ENCODE results near the gene RABGAP1L.

RABGAP1L gene

DNA sequence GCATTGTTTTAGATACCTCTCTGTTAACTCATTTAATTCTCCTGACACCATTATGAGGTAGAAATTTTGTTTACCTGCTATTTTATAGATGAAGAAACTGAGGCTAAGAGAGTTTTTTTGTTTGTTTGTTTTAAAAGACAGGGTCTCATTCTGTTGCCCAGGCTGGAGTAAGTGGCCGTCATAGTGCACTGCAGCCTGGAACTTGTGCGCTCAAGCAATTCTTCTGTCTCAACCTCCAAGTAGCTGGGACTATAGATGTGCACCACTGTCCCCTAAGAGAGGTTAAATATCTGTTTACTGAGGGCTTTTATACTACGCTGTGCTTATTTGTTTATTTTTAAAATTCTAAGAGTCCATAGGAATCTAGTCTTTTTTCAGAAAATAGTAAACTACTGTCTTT, 796.8 kb downstream of the RABGAP1L start:
- Histone ChIP-seq H3K36me3 (ENCODE audit: control insufficient read depth in 1 of 2, insufficient read depth in 2 of 2, low read length in 2 of 2) (no peaks in the 10 kb centered on the region), H3K27ac (ENCODE audit: low read depth, low read length) (no peak overlapping the region), H3K4me1 (ENCODE audit: control insufficient read depth in 1 of 2, insufficient read depth in 2 of 2, low read length in 2 of 2) (no peaks in the 10 kb centered on the region), H4K91ac (ENCODE audit: low read depth, low read length) (no peak overlapping the region), H3K79me1 (ENCODE audit: low read length) (peaks cover 2% of the 10 kb centered on the region), H3K14ac (ENCODE audit: low read length) (no peak overlapping the region), H2BK120ac (ENCODE audit: insufficient read depth, low read length, poor library complexity) (no peak overlapping the region), H3K4ac (ENCODE audit: low read depth, low read length) (no peak overlapping the region), H3K9me3 (ENCODE audit: insufficient read depth, low read depth, low read length) (no peaks in the 10 kb centered on the region), H4K12ac (ENCODE audit: low read depth, low read length) (no peak overlapping the region), H4K8ac (ENCODE audit: low read depth, low read length) (no peak overlapping the region), H3K79me2 (ENCODE audit: control insufficient read depth, insufficient read depth, low read length, poor library complexity) (no peaks in the 10 kb centered on the region), H3K4me3 (ENCODE audit: low read depth, low read length) (no peak overlapping the region), H3K4me2 (ENCODE audit: low read length) (no peak overlapping the region), H2AFZ (ENCODE audit: insufficient read depth, low read length, poor library complexity) (no peak overlapping the region), H3K27me3 (ENCODE audit: insufficient read depth, low read length) (no peaks in the 10 kb centered on the region), H3K18ac (ENCODE audit: low read length) (no peak overlapping the region), H3K23ac (ENCODE audit: low read length) (no peak overlapping the region), H2BK5ac (ENCODE audit: low read depth, low read length, poor library complexity) (no peak overlapping the region), H2BK12ac (ENCODE audit: low read length) (no peak overlapping the region), H2AK5ac (ENCODE audit: low read length) (no peak overlapping the region), H3K9ac (ENCODE audit: low read length) (no peak overlapping the region)
- no peak for DNase-seq
- no CpG with 5 or more reads among the region's 3 CpGs for WGBS (ENCODE audit: extremely low coverage, insufficient coverage, insufficient read length)

DNA sequence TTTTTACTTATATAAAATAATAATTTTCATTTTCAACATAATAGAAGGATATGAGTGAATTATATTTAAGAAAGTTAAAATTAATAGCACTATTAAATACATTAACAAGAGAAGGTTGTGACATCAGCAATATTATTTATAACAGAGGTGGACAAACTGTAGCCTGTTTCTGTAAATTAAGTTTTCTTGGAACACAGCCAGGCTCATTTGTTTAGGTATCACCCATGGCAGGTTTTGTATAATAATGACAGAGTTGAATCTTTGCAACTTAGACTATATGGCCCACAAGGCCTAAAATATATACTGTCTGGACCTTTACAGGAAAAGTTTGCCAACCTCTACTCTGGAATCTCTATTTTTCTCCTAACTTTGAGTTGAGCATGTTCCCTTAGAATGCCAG, 797.7 kb downstream of the RABGAP1L start:
- no peaks in the 10 kb centered on the region for H3K27me3 ChIP-seq (ENCODE audit: insufficient read depth, low read length)
- no peak overlapping the region for H3K23ac ChIP-seq (ENCODE audit: low read length)
- no peak overlapping the region for H4K91ac ChIP-seq (ENCODE audit: low read depth, low read length)
- H2AK5ac ChIP-seq (ENCODE audit: low read length): no peak overlapping the region
- no peaks in the 10 kb centered on the region for H3K79me2 ChIP-seq (ENCODE audit: control insufficient read depth, insufficient read depth, low read length, poor library complexity)
- H3K4me2 ChIP-seq (ENCODE audit: low read length): no peak overlapping the region
- H3K27ac ChIP-seq (ENCODE audit: low read depth, low read length): no peak overlapping the region
- no peak overlapping the region for H2AFZ ChIP-seq (ENCODE audit: insufficient read depth, low read length, poor library complexity)
- H2BK5ac ChIP-seq (ENCODE audit: low read depth, low read length, poor library complexity): no peak overlapping the region
- no peak overlapping the region for H4K8ac ChIP-seq (ENCODE audit: low read depth, low read length)
- no peak overlapping the region for H3K14ac ChIP-seq (ENCODE audit: low read length)
- no peak overlapping the region for H3K18ac ChIP-seq (ENCODE audit: low read length)
- H3K9me3 ChIP-seq (ENCODE audit: insufficient read depth, low read depth, low read length): no peaks in the 10 kb centered on the region
- no peak overlapping the region for H2BK120ac ChIP-seq (ENCODE audit: insufficient read depth, low read length, poor library complexity)
- H3K4me3 ChIP-seq (ENCODE audit: low read depth, low read length): no peak overlapping the region
- H3K36me3 ChIP-seq (ENCODE audit: control insufficient read depth in 1 of 2, insufficient read depth in 2 of 2, low read length in 2 of 2): no peaks in the 10 kb centered on the region
- no peak overlapping the region for H2BK12ac ChIP-seq (ENCODE audit: low read length)
- H3K4ac ChIP-seq (ENCODE audit: low read depth, low read length): no peak overlapping the region
- peaks cover 2% of the 10 kb centered on the region for H3K79me1 ChIP-seq (ENCODE audit: low read length)
- no peaks in the 10 kb centered on the region for H3K4me1 ChIP-seq (ENCODE audit: control insufficient read depth in 1 of 2, insufficient read depth in 2 of 2, low read length in 2 of 2)
- no peak overlapping the region for H3K9ac ChIP-seq (ENCODE audit: low read length)
- no peak for DNase-seq
- H4K12ac ChIP-seq (ENCODE audit: low read depth, low read length): no peak overlapping the region

DNA sequence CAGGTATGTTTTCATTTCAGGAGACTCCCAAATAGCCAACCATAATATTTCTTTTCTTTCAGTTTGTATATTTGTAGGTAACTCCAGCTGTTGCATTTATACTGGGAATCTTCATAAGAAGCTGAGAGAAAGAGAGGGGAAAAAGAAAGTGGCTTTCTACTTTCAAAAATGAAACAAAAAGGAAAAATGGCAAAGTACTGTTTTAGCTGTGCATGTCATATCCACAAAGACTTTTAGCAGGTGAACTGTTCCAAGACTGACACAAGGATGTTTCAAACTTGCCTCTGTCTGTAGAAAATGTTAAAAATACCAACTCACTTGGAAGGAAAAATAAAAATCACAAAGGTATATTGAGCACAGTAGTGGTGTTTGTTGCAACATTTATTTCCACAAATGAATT, 798.5 kb downstream of the RABGAP1L start:
- Histone ChIP-seq H2BK5ac (ENCODE audit: low read depth, low read length, poor library complexity) (no peak overlapping the region), H4K91ac (ENCODE audit: low read depth, low read length) (no peak overlapping the region), H3K4me3 (ENCODE audit: low read depth, low read length) (no peak overlapping the region), H3K4ac (ENCODE audit: low read depth, low read length) (no peak overlapping the region), H3K79me1 (ENCODE audit: low read length) (peaks cover 2% of the 10 kb centered on the region), H4K12ac (ENCODE audit: low read depth, low read length) (no peak overlapping the region), H2BK12ac (ENCODE audit: low read length) (no peak overlapping the region), H2AK5ac (ENCODE audit: low read length) (no peak overlapping the region), H3K23ac (ENCODE audit: low read length) (no peak overlapping the region), H3K9ac (ENCODE audit: low read length) (no peak overlapping the region), H2AFZ (ENCODE audit: insufficient read depth, low read length, poor library complexity) (no peak overlapping the region), H2BK120ac (ENCODE audit: insufficient read depth, low read length, poor library complexity) (no peak overlapping the region), H3K27me3 (ENCODE audit: insufficient read depth, low read length) (no peaks in the 10 kb centered on the region), H3K18ac (ENCODE audit: low read length) (no peak overlapping the region), H3K36me3 (ENCODE audit: control insufficient read depth in 1 of 2, insufficient read depth in 2 of 2, low read length in 2 of 2) (no peaks in the 10 kb centered on the region), H3K14ac (ENCODE audit: low read length) (no peak overlapping the region), H3K27ac (ENCODE audit: low read depth, low read length) (no peak overlapping the region), H3K4me2 (ENCODE audit: low read length) (no peak overlapping the region), H4K8ac (ENCODE audit: low read depth, low read length) (no peak overlapping the region), H3K4me1 (ENCODE audit: control insufficient read depth in 1 of 2, insufficient read depth in 2 of 2, low read length in 2 of 2) (no peaks in the 10 kb centered on the region), H3K79me2 (ENCODE audit: control insufficient read depth, insufficient read depth, low read length, poor library complexity) (no peaks in the 10 kb centered on the region), H3K9me3 (ENCODE audit: insufficient read depth, low read depth, low read length) (no peaks in the 10 kb centered on the region)
- DNase-seq: no peak

DNA sequence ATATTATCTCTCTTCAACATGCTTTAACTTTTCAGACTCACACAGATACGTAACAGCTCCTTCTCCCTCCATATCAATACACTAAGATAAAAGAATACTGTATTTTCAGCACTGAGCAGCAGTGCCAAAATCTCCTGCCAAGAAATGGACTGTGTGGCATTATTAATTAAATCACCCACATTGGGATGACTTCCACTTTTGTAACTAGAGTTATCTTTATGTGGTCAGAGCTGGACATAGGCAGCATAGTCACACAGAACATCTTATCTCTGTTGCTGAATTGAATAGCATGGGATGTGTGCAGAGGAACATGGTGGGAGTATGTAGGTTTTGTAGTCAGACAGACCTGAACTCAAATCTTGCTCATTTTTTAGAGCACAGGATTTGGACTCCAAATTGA, 799.1 kb downstream of the RABGAP1L start:
- Histone ChIP-seq H3K9me3 (ENCODE audit: insufficient read depth, low read depth, low read length) (no peaks in the 10 kb centered on the region), H3K14ac (ENCODE audit: low read length) (no peak overlapping the region), H3K4me2 (ENCODE audit: low read length) (no peak overlapping the region), H2BK120ac (ENCODE audit: insufficient read depth, low read length, poor library complexity) (no peak overlapping the region), H3K27me3 (ENCODE audit: insufficient read depth, low read length) (no peaks in the 10 kb centered on the region), H2BK5ac (ENCODE audit: low read depth, low read length, poor library complexity) (no peak overlapping the region), H3K79me1 (ENCODE audit: low read length) (peaks cover 2% of the 10 kb centered on the region), H3K23ac (ENCODE audit: low read length) (no peak overlapping the region), H3K9ac (ENCODE audit: low read length) (no peak overlapping the region), H3K4ac (ENCODE audit: low read depth, low read length) (no peak overlapping the region), H3K18ac (ENCODE audit: low read length) (no peak overlapping the region), H2BK12ac (ENCODE audit: low read length) (no peak overlapping the region), H2AFZ (ENCODE audit: insufficient read depth, low read length, poor library complexity) (no peak overlapping the region), H3K79me2 (ENCODE audit: control insufficient read depth, insufficient read depth, low read length, poor library complexity) (no peaks in the 10 kb centered on the region), H2AK5ac (ENCODE audit: low read length) (no peak overlapping the region), H3K4me3 (ENCODE audit: low read depth, low read length) (no peak overlapping the region), H3K4me1 (ENCODE audit: control insufficient read depth in 1 of 2, insufficient read depth in 2 of 2, low read length in 2 of 2) (no peaks in the 10 kb centered on the region), H3K27ac (ENCODE audit: low read depth, low read length) (no peak overlapping the region), H4K8ac (ENCODE audit: low read depth, low read length) (no peak overlapping the region), H3K36me3 (ENCODE audit: control insufficient read depth in 1 of 2, insufficient read depth in 2 of 2, low read length in 2 of 2) (no peaks in the 10 kb centered on the region), H4K91ac (ENCODE audit: low read depth, low read length) (no peak overlapping the region), H4K12ac (ENCODE audit: low read depth, low read length) (no peak overlapping the region)
- no peak for DNase-seq
- no CpG with 5 or more reads among the region's 1 CpG for WGBS (ENCODE audit: extremely low coverage, insufficient coverage, insufficient read length)

DNA sequence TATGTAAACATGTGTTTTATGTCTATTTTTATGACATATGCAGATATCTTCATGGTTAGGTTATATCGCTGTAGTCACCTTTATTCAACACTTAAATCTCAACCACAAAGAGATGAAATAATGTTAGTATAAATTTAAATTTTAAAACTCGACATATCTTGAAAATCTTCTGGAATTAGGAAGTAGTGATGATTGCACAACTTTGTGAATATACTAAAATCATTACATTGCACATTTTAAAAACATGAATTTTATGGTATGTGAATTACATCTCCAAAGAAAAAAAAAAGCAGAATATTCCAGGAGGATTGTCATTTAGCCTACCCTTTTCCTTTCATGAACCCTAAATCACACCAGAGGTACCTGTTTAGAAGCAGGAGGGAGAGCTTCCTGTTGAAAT, 801.0 kb downstream of the RABGAP1L start:
- Histone ChIP-seq H3K18ac (ENCODE audit: low read length) (no peak overlapping the region), H4K91ac (ENCODE audit: low read depth, low read length) (no peak overlapping the region), H3K79me1 (ENCODE audit: low read length) (peaks cover 4% of the 10 kb centered on the region), H3K23ac (ENCODE audit: low read length) (no peak overlapping the region), H2AK5ac (ENCODE audit: low read length) (no peak overlapping the region), H3K27me3 (ENCODE audit: insufficient read depth, low read length) (no peaks in the 10 kb centered on the region), H3K4me3 (ENCODE audit: low read depth, low read length) (no peak overlapping the region), H3K27ac (ENCODE audit: low read depth, low read length) (no peak overlapping the region), H2AFZ (ENCODE audit: insufficient read depth, low read length, poor library complexity) (no peak overlapping the region), H3K14ac (ENCODE audit: low read length) (no peak overlapping the region), H3K36me3 (ENCODE audit: control insufficient read depth in 1 of 2, insufficient read depth in 2 of 2, low read length in 2 of 2) (no peaks in the 10 kb centered on the region), H3K9ac (ENCODE audit: low read length) (no peak overlapping the region), H3K4ac (ENCODE audit: low read depth, low read length) (no peak overlapping the region), H2BK12ac (ENCODE audit: low read length) (no peak overlapping the region), H3K4me1 (ENCODE audit: control insufficient read depth in 1 of 2, insufficient read depth in 2 of 2, low read length in 2 of 2) (peaks cover 0 to 5% of the 10 kb centered on the region in 2 experiments), H2BK5ac (ENCODE audit: low read depth, low read length, poor library complexity) (no peak overlapping the region), H3K79me2 (ENCODE audit: control insufficient read depth, insufficient read depth, low read length, poor library complexity) (no peaks in the 10 kb centered on the region), H3K4me2 (ENCODE audit: low read length) (no peak overlapping the region), H3K9me3 (ENCODE audit: insufficient read depth, low read depth, low read length) (no peaks in the 10 kb centered on the region), H2BK120ac (ENCODE audit: insufficient read depth, low read length, poor library complexity) (no peak overlapping the region), H4K8ac (ENCODE audit: low read depth, low read length) (no peak overlapping the region), H4K12ac (ENCODE audit: low read depth, low read length) (no peak overlapping the region)
- no CpG with 5 or more reads among the region's 2 CpGs for WGBS (ENCODE audit: extremely low coverage, insufficient coverage, insufficient read length)
- DNase-seq: no peak

Data from trophoblast cell (in vitro differentiated cells and primary cell).